SK-N-MC (cell line): Measurements from ENCODE around the gene PGAM5.

Source experiments
- EZH2 ChIP-seq: fragments of 200-600 bp; sonication (generic); IDR thresholded peaks from one replicate; pipeline ENCODE4 v1.6.1; 2017; ENCODE audit warnings: antibody characterized with exemption
- POLR2AphosphoS5 ChIP-seq: IDR thresholded peaks from 2 replicates; pipeline ENCODE4 v1.6.1; 2012; ENCODE audit warnings: mild to moderate bottlenecking, low read depth, low read length, borderline replicate concordance

DNA sequence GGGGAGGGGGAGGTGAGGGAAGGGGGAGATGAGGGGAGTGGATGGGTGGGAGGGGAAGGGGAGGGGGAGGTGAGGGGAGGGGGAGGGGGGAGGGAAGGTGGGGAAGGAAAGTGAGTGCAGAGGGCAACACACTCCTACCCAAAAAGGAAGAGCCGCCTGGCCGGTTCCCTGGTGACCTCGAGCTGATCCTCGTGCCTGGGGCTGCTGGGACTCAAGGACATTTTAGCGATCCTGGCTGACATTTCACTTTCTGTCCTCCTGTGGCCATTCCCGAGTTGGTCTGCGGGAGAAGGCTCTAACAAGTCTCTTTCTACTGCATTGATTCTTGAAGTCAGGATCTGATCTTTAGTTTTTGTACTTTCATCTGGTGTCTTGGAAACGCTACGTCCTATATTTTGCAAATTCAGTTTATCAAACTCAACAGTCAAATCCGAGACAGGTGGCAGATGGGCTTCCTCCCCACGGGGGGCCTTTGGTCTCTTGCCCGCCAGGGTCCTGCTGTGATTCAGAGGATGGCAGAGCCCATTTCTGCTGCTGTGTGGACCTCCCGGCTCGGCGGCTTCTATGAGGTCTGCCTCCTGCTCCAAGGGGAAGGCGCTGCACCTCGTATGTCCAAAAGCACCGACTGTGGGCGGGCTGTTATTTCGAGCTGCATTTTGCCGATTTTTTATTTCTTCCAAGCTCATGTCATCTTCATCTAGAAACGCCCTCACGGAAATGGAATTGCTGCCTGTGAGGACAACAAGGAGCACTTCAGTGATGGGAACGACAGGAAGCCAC lies 19.1 kb downstream of the PGAM5 start:
- TF ChIP-seq POLR2AphosphoS5 (no peak), EZH2 (no peak)
